ENCODE data around the gene CLK4. TPM values are rescaled to one million over a fixed set of nuclear protein-coding genes. Genes with fewer than 3 reads are reported as not detected.
"Not testable (repeated sequence)": the region's sequence is repeated elsewhere in the genome, so short reads cannot be mapped to it uniquely, and the experiment has no call there.

The CLK4 gene
- total RNA-seq, 2 donors from 2014 or later = 16.1 to 22.2 TPM

GRCh38 chr5:178590141-178590923 lies 36.5 kb downstream of the CLK4 start, which contains the start of gene COL23A1:
Gene COL23A1 (minus strand): TSS chr5:178590393.
- DNase-seq (peak; percentile 34 to 42), ATAC-seq (peak; percentile 54)
- intact Hi-C loops (cut with DNase I, micrococcal nuclease) = loop anchor here in 1 of 2 donors (5.0 kb wide), 1 partner anchor 308 kb away; no protein-coding TSS in a partner anchor

- DNase-seq (peak in 1 of 2 donors; percentile 13), ATAC-seq (peak; percentile 33)
- intact Hi-C loops (cut with DNase I, micrococcal nuclease) = loop anchor here in 1 of 2 donors (5.0 kb wide), 1 partner anchor 307 kb away; no protein-coding TSS in a partner anchor
Measured at GRCh38 chr5:178589180-178590140, 37.4 kb downstream of the CLK4 start.

DNA sequence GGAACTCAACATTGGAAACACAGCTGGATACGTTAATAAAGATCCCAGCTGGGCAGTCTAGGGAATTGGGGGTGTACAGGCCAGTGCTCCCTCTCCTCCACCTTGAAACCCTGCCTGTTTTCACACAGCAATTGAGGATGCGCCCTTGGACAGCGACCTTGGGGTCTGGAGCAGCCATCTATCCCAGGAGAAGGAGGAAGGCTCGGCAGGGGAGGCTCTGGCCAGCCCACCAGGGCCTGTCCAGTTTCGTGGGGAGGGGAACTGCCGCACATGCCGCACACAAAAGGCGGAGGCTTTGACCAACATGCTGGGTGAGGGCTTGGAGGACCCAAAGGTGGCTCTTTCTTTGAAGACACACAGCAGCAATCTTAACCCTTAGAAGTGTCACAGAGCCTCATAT lies 38.1 kb downstream of the CLK4 start:
- intact Hi-C loops (cut with DNase I, micrococcal nuclease) = no loop called here
- DNase-seq (no peak), ATAC-seq (no peak)

DNA sequence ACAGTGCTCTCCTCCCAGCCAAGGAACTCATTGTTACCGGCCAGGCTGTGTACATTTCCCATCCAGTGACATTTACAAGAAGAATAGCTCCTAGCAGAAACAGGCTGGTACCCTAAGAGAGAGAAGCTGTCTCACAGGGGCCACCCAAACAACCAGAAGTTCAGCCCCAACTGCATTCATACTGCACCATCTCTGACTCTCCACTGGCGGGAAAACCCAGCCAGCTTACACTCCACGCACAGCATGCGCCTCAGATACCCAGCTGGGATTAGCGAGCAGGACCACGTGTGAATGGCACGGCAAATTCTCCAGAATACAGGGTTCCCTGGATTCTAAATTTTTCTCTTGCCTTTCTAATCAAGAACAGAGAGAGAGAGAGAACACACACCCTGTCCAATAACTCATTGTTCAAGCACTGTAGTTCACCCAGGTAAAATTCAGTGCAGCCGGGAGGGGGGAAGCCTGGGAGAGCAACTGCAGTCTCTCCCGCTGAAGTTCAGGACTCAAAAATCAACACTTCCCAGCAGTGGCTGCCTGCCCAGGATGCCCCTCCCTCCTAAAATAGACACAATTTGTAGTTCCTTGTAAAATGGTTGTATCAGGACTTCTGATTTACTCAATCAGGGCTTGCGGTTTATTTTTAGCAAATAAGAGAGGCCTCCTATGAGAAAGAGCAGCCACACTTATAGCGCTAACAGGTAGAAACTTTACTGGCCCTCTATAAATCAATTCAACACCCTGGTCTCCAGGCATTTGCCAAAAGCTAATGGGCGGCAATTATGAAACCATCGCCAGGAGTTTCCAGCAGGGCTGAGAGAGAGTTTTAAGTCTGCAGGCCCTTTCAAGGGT lies 38.9 kb downstream of the CLK4 start:
- intact Hi-C loops (cut with DNase I, micrococcal nuclease) = no loop called here
- ATAC-seq (no peak), DNase-seq (no peak)

GRCh38 chr5:178586396-178586795 lies 40.5 kb downstream of the CLK4 start:
- intact Hi-C loops (cut with DNase I, micrococcal nuclease) = no loop called here
- ATAC-seq (no peak), DNase-seq (no peak)

- intact Hi-C loops (cut with DNase I, micrococcal nuclease) = not testable (repeated sequence)
- ATAC-seq (peak; percentile 58), DNase-seq (peak in 1 of 2 donors; percentile 25)
Measured at GRCh38 chr5:178585421-178585820, 41.4 kb downstream of the CLK4 start.

DNA sequence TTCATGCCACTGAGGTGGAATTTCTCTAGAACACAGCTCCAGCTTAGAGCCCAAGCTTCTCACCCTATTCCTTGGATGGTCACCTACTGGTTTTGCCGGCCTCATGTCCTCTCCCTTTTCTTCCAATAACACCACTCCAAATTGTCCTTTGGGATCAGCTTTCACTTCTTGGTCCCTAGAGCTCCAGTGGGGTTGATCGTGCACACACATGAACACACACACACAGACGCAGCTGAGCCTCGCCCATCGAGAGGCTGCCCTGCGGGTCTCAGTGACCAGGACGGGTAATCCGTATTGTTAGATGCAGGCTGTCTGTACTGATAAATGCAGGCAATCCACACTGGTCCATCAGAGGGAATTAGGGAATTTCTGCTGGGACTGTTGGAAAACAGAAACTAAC lies 43.6 kb downstream of the CLK4 start:
- no peak for ATAC-seq
- no peak for DNase-seq
- intact Hi-C loops (cut with DNase I, micrococcal nuclease) = no loop called here

- no peak for DNase-seq
- intact Hi-C loops (cut with DNase I, micrococcal nuclease) = no loop called here
- no peak for ATAC-seq
Measured at GRCh38 chr5:178582291-178582690, 44.6 kb downstream of the CLK4 start.

DNA sequence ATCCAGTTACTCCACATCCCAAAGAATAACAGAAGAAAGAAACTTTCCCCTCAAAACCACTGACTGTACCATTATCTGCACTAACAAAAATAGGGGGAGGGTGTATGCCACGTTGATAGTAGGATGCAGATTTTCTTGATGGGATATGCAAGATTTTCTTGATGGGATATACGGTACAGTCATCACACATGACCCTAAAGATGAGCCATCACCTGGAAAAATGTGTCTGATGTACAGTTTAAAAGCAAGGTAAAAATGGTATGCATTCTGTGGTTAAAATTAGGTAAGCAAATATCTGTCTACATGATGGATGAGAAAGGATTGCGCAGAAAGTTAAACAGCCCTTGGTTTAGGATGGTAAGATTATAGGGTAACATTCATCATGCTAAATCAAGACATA lies 45.2 kb downstream of the CLK4 start:
- ATAC-seq = no peak
- intact Hi-C loops (cut with DNase I, micrococcal nuclease) = no loop called here
- no peak for DNase-seq

DNA sequence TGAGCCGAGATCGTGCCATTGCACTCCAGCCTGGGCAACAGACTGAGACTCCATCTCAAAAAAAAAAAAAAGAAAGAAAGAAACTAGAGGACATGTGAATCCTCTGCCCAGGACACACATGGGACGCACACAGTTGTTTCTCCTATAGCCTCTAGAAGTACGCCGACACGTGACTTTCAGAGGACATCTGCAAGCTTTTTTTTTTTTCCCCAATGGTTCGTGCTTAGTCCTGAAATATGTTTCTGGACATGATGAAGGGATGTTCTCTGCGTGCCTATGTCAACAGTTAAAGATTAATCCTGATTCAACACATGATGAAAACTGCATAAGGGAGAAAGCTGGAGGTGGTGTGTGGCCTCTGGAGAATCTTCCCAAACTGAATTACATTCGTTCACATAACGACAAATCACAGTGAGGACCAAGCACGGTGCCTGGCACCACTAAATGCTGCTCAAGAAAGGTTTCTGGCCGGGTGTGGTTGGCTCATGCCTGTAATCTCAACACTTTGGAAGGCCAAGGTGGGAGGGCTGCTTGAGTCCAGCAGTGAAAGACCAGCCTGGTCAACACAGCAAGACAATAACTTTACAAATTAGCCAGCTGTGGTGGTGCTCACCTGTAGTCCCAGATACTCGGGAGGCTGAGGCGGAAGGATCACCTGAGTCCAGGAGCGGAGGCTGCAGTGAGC lies 46.4 kb downstream of the CLK4 start:
- ATAC-seq (no peak), DNase-seq (no peak)
- intact Hi-C loops (cut with DNase I, micrococcal nuclease) = no loop called here

DNA sequence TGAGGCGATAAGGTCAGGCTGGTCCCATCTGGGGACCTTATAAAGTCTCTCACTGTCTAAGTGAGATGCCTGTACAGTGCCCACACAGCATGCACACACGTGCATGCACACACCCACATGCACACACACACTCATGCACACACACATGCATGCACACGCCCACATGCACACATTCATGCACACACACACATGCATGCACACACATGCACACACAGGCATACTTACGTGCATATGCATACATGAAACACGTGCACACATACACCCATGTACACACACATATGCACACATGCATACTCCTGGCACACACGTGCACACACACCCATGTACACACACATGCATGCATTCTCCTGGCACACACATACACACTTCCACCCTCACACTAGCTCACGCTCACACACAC lies 48.9 kb downstream of the CLK4 start:
- intact Hi-C loops (cut with DNase I, micrococcal nuclease) = no loop called here
- no peak for DNase-seq
- ATAC-seq = no peak

DNA sequence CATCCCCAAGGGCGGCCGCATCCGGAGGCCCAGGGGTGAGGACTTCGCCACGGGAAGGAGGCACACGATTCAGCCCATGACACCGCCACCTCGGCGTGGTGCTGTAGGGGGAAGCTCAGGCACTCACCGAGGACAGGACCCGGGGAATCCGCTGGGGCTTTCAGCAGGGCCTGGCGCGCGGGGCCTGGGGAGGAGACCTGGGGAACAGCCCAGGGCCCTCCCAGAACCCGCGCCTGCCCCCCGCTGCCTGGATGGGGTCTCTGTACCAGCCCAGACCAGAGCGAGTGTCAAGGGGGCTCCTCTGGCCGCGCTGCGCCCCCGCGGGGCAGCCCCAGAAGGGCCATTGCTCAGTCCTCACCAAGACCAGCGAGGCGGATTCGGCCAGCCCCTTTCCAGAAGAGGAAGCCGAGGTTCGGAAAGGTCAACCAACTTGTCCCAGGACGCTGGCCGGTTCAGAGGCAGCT lies 49.4 kb downstream of the CLK4 start:
- intact Hi-C loops (cut with DNase I, micrococcal nuclease) = no loop called here
- no peak for ATAC-seq
- no peak for DNase-seq

- intact Hi-C loops (cut with DNase I, micrococcal nuclease) = no loop called here
- ATAC-seq = no peak
- no peak for DNase-seq
Measured at GRCh38 chr5:178576591-178577351, 50.1 kb downstream of the CLK4 start.

GRCh38 chr5:178573216-178573615 lies 53.6 kb downstream of the CLK4 start:
- no peak for ATAC-seq
- no peak for DNase-seq
- intact Hi-C loops (cut with DNase I, micrococcal nuclease) = no loop called here

- no peak for DNase-seq
- intact Hi-C loops (cut with DNase I, micrococcal nuclease) = no loop called here
- no peak for ATAC-seq
Measured at GRCh38 chr5:178572617-178573016, 54.2 kb downstream of the CLK4 start.

DNA sequence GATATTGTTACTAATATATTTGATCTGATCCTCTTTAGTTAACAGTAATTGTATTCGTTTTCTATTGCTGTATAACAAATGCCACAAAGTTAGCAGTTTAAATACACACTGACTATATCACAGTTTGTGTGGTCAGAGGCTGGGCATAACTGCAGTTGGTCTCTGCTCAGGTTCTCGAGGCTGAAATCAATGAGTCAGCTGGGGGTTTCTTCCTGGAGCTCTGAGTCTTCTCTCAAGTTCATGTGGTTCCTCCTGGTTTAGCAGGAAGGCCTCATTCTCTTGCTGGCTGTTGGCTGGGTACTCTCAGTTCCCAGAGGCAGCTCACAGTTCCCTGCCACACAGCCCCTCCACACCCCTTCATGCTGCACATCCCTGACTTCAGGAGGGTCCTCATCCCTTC lies 57.4 kb downstream of the CLK4 start:
- ATAC-seq (no peak), DNase-seq (no peak)
- intact Hi-C loops (cut with DNase I, micrococcal nuclease) = no loop called here

DNA sequence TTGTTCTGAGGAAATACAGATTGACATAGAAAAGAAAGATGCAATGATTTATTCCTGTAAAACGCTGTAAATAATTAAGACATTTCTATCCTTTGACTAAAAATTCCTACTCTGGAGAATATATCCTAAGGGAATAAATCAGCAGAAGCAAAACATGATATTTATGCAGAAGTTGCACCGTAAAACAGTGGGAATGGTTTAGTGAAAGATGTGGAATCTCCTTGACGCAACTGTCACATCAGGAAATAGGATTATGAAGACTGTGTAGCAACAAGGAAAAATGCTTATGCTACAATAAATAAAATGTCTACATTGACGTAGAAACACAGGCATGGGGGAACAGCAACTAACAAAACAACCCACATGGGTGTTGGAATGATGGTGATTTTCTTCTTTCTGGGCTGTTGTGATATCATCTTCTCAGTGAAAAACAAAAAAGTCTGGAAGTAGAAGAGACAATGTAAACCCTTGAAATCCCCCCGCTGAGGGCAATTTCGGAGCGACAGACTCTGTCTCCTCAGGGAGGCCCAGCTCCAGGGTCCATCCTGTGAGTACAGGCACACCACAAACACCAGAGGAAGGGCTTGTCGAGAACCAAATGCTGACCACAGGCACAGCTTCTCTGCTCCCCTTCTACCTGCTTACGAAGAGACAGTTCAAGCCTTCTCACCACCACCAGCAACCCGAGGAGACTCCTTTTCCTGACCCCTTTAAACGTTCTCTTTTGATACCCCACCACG lies 61.9 kb downstream of the CLK4 start:
- intact Hi-C loops (cut with DNase I, micrococcal nuclease) = no loop called here
- ATAC-seq (no peak), DNase-seq (no peak)
